ENCODE measurements around the gene NUB1.

The NUB1 gene

GRCh38 chr7:151313857-151314256 lies 27.8 kb upstream of the NUB1 start:
- peak in 26 of 56 donors; percentile 1 to 59 (median 13) for DNase-seq

GRCh38 chr7:151314401-151314800 lies 27.2 kb upstream of the NUB1 start:
- DNase-seq: no peak

- DNase-seq: peak in 47 of 56 donors; percentile 6 to 89 (median 40)
Observed at GRCh38 chr7:151315038-151315655, 26.5 kb upstream of the NUB1 start.

GRCh38 chr7:151316896-151317295 lies 24.7 kb upstream of the NUB1 start:
- no peak for DNase-seq

- DNase-seq: no peak
Observed at GRCh38 chr7:151317936-151318335, 23.7 kb upstream of the NUB1 start.

- DNase-seq: no peak
Observed at GRCh38 chr7:151319189-151319588, 22.4 kb upstream of the NUB1 start.

- DNase-seq: no peak
Observed at GRCh38 chr7:151320263-151320845, 21.3 kb upstream of the NUB1 start.

GRCh38 chr7:151321341-151321740 lies 20.3 kb upstream of the NUB1 start:
- DNase-seq: no peak

- no peak for DNase-seq
Observed at GRCh38 chr7:151322906-151323305, 18.7 kb upstream of the NUB1 start.

GRCh38 chr7:151327022-151327421 lies 14.6 kb upstream of the NUB1 start:
- DNase-seq: no peak

GRCh38 chr7:151327659-151328058 lies 14.0 kb upstream of the NUB1 start:
- no peak for DNase-seq

GRCh38 chr7:151330181-151330580 lies 11.4 kb upstream of the NUB1 start:
- DNase-seq: no peak

GRCh38 chr7:151330661-151331060 lies 11.0 kb upstream of the NUB1 start:
- DNase-seq: no peak

GRCh38 chr7:151334628-151335027 lies 7.0 kb upstream of the NUB1 start:
- no peak for DNase-seq

GRCh38 chr7:151336027-151336708 lies 5.4 kb upstream of the NUB1 start:
- DNase-seq: no peak

- no peak for DNase-seq
Observed at GRCh38 chr7:151337346-151337745, 4.3 kb upstream of the NUB1 start.

- DNase-seq: no peak
Observed at GRCh38 chr7:151338809-151339208, 2.8 kb upstream of the NUB1 start.

GRCh38 chr7:151339651-151340382 lies 1.8 kb upstream of the NUB1 start:
- no peak for DNase-seq

- DNase-seq: no peak
Observed at GRCh38 chr7:151340794-151341356, 737 bp upstream of the NUB1 start.

GRCh38 chr7:151342102-151342646 lies 562 bp downstream of the NUB1 start:
- no peak for DNase-seq

- DNase-seq: no peak
Observed at GRCh38 chr7:151342811-151343210, 1.2 kb downstream of the NUB1 start.

GRCh38 chr7:151343516-151343915 lies 1.9 kb downstream of the NUB1 start:
- DNase-seq: no peak
